ENCODE measurements around the gene BCAR3.
"Not testable (repeated sequence)": the region's sequence is repeated elsewhere in the genome, so short reads cannot be mapped to it uniquely, and the experiment has no call there.

BCAR3 gene

GRCh38 chr1:93678491-93678890 lies 3.1 kb downstream of the BCAR3 start:
- in situ Hi-C loops (cut with MboI; ENCODE audit: low pct_unique_long_range_greater_than_20kb, low sequenced_read_pairs, unreplicated experiment) = no loop called here
- DNase-seq (ENCODE audit: low spot score) = no peak
- TF ChIP-seq, protein P1, sequence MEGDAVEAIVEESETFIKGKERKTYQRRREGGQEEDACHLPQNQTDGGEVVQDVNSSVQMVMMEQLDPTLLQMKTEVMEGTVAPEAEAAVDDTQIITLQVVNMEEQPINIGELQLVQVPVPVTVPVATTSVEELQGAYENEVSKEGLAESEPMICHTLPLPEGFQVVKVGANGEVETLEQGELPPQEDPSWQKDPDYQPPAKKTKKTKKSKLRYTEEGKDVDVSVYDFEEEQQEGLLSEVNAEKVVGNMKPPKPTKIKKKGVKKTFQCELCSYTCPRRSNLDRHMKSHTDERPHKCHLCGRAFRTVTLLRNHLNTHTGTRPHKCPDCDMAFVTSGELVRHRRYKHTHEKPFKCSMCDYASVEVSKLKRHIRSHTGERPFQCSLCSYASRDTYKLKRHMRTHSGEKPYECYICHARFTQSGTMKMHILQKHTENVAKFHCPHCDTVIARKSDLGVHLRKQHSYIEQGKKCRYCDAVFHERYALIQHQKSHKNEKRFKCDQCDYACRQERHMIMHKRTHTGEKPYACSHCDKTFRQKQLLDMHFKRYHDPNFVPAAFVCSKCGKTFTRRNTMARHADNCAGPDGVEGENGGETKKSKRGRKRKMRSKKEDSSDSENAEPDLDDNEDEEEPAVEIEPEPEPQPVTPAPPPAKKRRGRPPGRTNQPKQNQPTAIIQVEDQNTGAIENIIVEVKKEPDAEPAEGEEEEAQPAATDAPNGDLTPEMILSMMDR (IDR thresholded peaks at IDR 0.05; ENCODE audit: extremely low read depth, insufficient read depth, missing control alignments) = no peak

- in situ Hi-C loops (cut with MboI; ENCODE audit: low pct_unique_long_range_greater_than_20kb, low sequenced_read_pairs, unreplicated experiment) = no loop called here
- TF ChIP-seq, protein P1 (IDR thresholded peaks at IDR 0.05; ENCODE audit: extremely low read depth, insufficient read depth, missing control alignments) = no peak
Measured at GRCh38 chr1:93677729-93678128, 3.9 kb downstream of the BCAR3 start.

DNA sequence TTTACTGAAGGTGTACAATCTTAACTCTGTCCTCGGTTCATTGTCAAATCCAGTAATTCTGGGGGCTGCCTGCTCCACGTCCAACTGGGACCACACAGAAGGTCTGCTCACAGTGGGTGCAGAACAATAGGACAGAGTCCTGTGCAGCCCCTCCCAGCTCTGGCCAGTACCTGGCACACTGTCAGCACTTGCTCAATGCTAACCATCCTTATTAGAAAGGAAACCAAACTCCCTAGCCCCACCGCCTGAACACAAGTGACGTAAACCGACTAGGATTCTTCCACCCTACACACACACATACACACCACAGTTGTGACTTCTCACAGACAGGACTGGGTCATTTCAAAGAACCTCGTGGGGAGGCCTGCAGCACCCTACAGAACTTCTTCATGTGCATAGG lies 5.2 kb downstream of the BCAR3 start:
- TF ChIP-seq, protein P1 (IDR thresholded peaks at IDR 0.05; ENCODE audit: extremely low read depth, insufficient read depth, missing control alignments) = no peak
- DNase-seq (ENCODE audit: low spot score) = no peak
- in situ Hi-C loops (cut with MboI; ENCODE audit: low pct_unique_long_range_greater_than_20kb, low sequenced_read_pairs, unreplicated experiment) = no loop called here

More at GRCh38 chr1:93677729-93678128, 3.9 kb downstream of the BCAR3 start:
- DNase-seq (ENCODE audit: low spot score) = no peak

- in situ Hi-C loops (cut with MboI; ENCODE audit: low pct_unique_long_range_greater_than_20kb, low sequenced_read_pairs, unreplicated experiment) = no loop called here
- no peak for DNase-seq (ENCODE audit: low spot score)
- TF ChIP-seq, protein P1 (IDR thresholded peaks at IDR 0.05; ENCODE audit: extremely low read depth, insufficient read depth, missing control alignments) = no peak
Measured at GRCh38 chr1:93675931-93676330, 5.7 kb downstream of the BCAR3 start.

DNA sequence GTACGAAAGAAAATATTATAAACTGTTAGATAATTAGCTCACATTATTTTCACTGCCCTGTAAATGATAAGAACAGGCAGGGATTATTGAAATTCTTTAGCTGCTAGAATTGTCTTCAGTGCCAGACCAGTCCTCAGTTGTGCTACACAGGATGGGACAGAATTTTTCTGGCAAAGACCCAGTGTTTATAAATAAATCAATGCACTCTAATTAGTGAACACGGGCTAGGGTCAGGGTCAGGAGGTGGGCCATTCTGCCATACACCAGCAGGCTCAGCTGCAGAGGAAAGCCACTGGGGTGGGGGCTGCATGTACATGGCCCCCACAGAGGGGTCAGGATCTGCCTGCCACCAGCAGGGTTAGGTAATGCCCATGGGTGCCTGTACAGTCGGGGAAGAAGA lies 6.4 kb downstream of the BCAR3 start:
- DNase-seq (ENCODE audit: low spot score) = no peak
- in situ Hi-C loops (cut with MboI; ENCODE audit: low pct_unique_long_range_greater_than_20kb, low sequenced_read_pairs, unreplicated experiment) = no loop called here
- TF ChIP-seq, protein P1 (IDR thresholded peaks at IDR 0.05; ENCODE audit: extremely low read depth, insufficient read depth, missing control alignments) = no peak

DNA sequence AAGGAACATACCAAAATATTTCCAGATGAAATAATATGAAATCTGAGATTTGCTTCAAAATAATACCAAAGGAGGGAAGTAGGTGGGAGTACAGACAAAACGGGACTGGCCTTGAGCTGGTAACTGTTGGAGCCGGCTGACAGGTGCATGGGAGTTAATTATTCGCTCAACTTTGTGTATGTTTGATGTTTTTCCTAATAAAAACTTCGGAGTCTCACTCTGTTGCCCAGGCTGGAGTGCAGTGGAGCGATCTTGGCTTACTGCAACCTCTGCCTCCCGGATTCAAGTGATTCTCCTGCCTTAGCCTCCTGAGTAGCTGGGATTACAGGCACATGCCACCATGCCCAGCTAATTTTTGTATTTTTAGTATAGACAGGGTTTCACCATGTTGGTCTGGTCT lies 7.6 kb downstream of the BCAR3 start:
- in situ Hi-C loops (cut with MboI; ENCODE audit: low pct_unique_long_range_greater_than_20kb, low sequenced_read_pairs, unreplicated experiment); DNase-seq (ENCODE audit: low spot score): not testable (repeated sequence)

DNA sequence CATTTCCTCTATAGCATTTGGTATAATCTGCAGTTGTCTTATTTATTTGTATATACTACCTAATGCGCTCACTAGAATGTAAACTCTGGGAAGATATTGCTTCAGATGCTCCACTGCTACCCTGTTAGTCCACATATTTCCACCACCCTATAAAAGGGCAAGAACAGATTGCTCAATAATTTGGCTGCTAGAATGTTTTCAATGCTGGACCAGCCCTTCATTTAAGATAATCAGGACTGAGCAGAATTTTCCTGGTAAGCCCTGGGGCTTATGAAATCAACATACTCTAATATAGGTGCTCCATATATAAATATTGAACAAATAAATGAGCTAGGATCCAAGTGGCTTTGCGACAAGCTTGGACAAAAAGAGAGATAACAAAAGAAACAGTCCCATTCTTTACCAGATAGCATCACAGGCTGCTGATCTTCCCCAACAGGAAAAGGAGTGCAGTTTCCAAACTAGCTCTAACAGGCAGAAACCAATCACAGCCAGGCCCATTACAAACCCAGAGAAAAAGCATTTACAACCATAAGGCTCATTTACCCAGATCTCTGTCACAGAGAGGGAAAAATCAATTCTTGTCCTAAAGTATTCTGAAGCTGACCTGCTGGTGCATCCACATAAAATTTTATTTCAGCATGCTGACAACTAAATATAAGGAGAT lies 8.3 kb downstream of the BCAR3 start:
- in situ Hi-C loops (cut with MboI; ENCODE audit: low pct_unique_long_range_greater_than_20kb, low sequenced_read_pairs, unreplicated experiment) = no loop called here
- TF ChIP-seq, protein P1 (IDR thresholded peaks at IDR 0.05; ENCODE audit: extremely low read depth, insufficient read depth, missing control alignments) = no peak
- DNase-seq (ENCODE audit: low spot score) = no peak
